GM23248 (cell line): ENCODE data around the gene OR4F17. TPM values are rescaled to one million over a fixed set of nuclear protein-coding genes. Genes with fewer than 3 reads are reported as not detected.
"Not testable (repeated sequence)": the region's sequence is repeated elsewhere in the genome, so short reads cannot be mapped to it uniquely, and the experiment has no call there.

Experiments used
- DNase-seq: peaks from one replicate; pipeline ENCODE4 v3.0.0-alpha.2; 2015
- H2AFZ ChIP-seq: fragments of 200-600 bp; sonication (generic); 2 replicates; pipeline ENCODE4 v1.6.1; 2016; ENCODE audit warnings: antibody characterized with exemption
- H3F3A ChIP-seq: fragments of 200-600 bp; sonication (generic); 2 replicates; pipeline ENCODE4 v1.6.1; 2016; ENCODE audit warnings: mild to moderate bottlenecking, antibody characterized with exemption, mixed run types; ENCODE audit not compliant: insufficient read depth
- H3K27ac ChIP-seq: fragments of 200-600 bp; sonication (generic); 2 replicates; pipeline ENCODE4 v1.5.1; 2016; ENCODE audit warnings: mild to moderate bottlenecking
- H3K27me3 ChIP-seq: fragments of 200-600 bp; sonication (generic); replicated peaks from 2 replicates; pipeline ENCODE4 v1.6.1; 2016; ENCODE audit warnings: mild to moderate bottlenecking; ENCODE audit not compliant: insufficient read depth
- H3K36me3 ChIP-seq: fragments of 200-600 bp; sonication (generic); 2 replicates; pipeline ENCODE4 v1.6.1; 2016; ENCODE audit warnings: low read depth, mild to moderate bottlenecking
- H3K4me1 ChIP-seq: fragments of 200-600 bp; sonication (generic); 2 replicates; pipeline ENCODE4 v1.6.1; 2016; ENCODE audit warnings: mild to moderate bottlenecking; ENCODE audit not compliant: insufficient read depth
- H3K4me2 ChIP-seq: fragments of 200-600 bp; sonication (generic); one replicate; pipeline ENCODE4 v1.6.1; 2016; ENCODE audit warnings: mild to moderate bottlenecking; ENCODE audit not compliant: unreplicated experiment
- H3K4me3 ChIP-seq: fragments of 200-600 bp; sonication (generic); 2 replicates; pipeline ENCODE4 v1.5.1; 2016; ENCODE audit warnings: mild to moderate bottlenecking
- H3K79me2 ChIP-seq: fragments of 200-600 bp; sonication (generic); 2 replicates; pipeline ENCODE4 v1.6.1; 2016; ENCODE audit warnings: mild to moderate bottlenecking; ENCODE audit not compliant: insufficient read depth
- H3K9ac ChIP-seq: fragments of 200-600 bp; sonication (generic); 2 replicates; pipeline ENCODE4 v1.6.1; 2016; ENCODE audit warnings: mild to moderate bottlenecking
- H3K9me2 ChIP-seq: fragments of 200-600 bp; sonication (generic); 2 replicates; pipeline ENCODE4 v1.6.1; 2016; ENCODE audit warnings: mixed run types, mild to moderate bottlenecking, moderate library complexity; ENCODE audit not compliant: insufficient read depth
- H3K9me3 ChIP-seq: fragments of 200-600 bp; sonication (generic); one replicate; pipeline ENCODE4 v1.6.1; 2017; ENCODE audit warnings: low read depth
- H4K20me1 ChIP-seq: fragments of 200-600 bp; sonication (generic); 2 replicates; pipeline ENCODE4 v1.6.0; 2016; ENCODE audit not compliant: insufficient read depth
- WGBS, 2 experiments: methylation state at CpG; one replicate each; pipeline ENCODE4 v1.1.6; 2015 to 2017; ENCODE audit warnings: low lambda C conversion rate in 2 of 2, low coverage in 1 of 2; ENCODE audit errors: missing lambda C conversion rate in 2 of 2; 5-methylcytosine and 5-hydroxymethylcytosine counted together
- in situ Hi-C: fragments of 300-500 bp; cut with MboI; formaldehyde crosslinking; loops from 2 replicates; pipeline ENCODE4 v1.15.0; 2020
- polyA plus RNA-seq: library from polyadenylated mRNA; unstranded; fragments of >200 nt; fragmentation: Nextera tagmentation; extraction: Ambion mirVana; gene quantifications from 2 replicates; pipeline ENCODE4 v1.2.1, GENCODE V29; 2016
- total RNA-seq: library from RNA; depleted of rRNA; stranded (reverse); fragments of >200 nt; shearing (Covaris generic); gene quantifications from 2 replicates; pipeline ENCODE4 v1.2.3, GENCODE V29; 2014; rRNA removed

Gene OR4F17
- total and polyA plus RNA-seq, 2 experiments from 2014 or later, result not detected

- H3K9me3 ChIP-seq, H3K4me1 ChIP-seq, H3K79me2 ChIP-seq, H3K36me3 ChIP-seq, H3K27me3 ChIP-seq, DNase-seq, H3K4me2 ChIP-seq, H4K20me1 ChIP-seq, in situ Hi-C loops, H3K27ac ChIP-seq, H3F3A ChIP-seq, H3K9ac ChIP-seq, H2AFZ ChIP-seq, H3K9me2 ChIP-seq, H3K4me3 ChIP-seq: not testable (repeated sequence)
- 30 to 43% methylated on average over 1 of the region's 5 CpGs for WGBS, 2 experiments
Measured at GRCh38 chr19:120443-121140, 13.7 kb downstream of the OR4F17 start.

Other genes with a start within 250 kb of the OR4F17 start
- gene PLPP2, start 184.3 kb downstream of the OR4F17 start, total RNA-seq, result 1.4 and 4.3 TPM in 2 replicates
- gene PLPP2, start 184.3 kb downstream of the OR4F17 start, polyA plus RNA-seq, result 1.2 and 1.3 TPM in 2 replicates
- gene MIER2, start 237.7 kb downstream of the OR4F17 start, total RNA-seq, result 11.8 and 27.8 TPM in 2 replicates
- gene MIER2, start 237.7 kb downstream of the OR4F17 start, polyA plus RNA-seq, result 28.6 and 30.7 TPM in 2 replicates